ENCODE data around the gene SLC16A1. TPM values are rescaled to one million over a fixed set of nuclear protein-coding genes. Genes with fewer than 3 reads are reported as not detected.
"Not testable (repeated sequence)": the region's sequence is repeated elsewhere in the genome, so short reads cannot be mapped to it uniquely, and the experiment has no call there.

Gene SLC16A1
- total RNA-seq, 1 donor from 2014 or later: 130 TPM

DNA sequence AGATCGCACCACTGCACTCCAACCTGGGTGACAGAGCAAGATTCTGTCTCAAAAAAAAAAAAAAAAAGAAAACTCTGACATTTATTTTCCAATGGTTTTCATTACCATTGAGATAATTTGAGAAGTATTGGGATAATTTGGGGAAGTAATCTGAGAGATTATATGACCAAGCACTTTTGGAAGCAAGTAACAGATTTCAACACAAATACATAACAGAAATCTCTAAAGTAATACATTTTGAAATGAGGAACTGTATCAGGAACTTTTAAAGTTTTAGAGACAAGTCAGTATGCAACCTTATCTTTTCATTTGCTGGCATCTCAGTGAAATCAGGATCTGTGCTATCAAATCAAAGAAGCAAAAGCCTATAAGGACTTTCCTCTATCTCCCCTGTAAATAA lies 25.4 kb upstream of the SLC16A1 start:
- intact Hi-C loops (cut with DNase I): no loop called here
- DNase-seq: no peak
- ATAC-seq (ENCODE audit: poor library complexity): no peak

DNA sequence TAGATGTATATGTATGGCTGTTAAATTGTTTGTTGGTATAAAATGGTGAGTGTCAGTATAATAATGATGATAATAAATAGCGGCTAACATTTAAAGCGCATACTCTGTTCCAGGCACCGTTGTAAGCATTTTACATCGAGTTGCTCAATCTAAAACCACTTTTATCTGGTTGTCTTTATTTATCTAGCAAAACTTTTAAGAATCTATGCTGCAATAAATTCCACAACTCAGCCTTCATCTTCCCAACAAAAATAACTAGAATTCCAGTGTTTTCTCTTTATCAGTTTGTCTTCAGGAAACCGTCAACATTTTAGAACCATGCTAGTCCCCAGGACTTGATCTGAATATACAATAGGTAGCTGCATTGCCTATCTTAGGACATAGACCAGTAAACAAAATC lies 19.3 kb upstream of the SLC16A1 start:
- intact Hi-C loops (cut with DNase I): no loop called here
- ATAC-seq (ENCODE audit: poor library complexity): no peak

DNA sequence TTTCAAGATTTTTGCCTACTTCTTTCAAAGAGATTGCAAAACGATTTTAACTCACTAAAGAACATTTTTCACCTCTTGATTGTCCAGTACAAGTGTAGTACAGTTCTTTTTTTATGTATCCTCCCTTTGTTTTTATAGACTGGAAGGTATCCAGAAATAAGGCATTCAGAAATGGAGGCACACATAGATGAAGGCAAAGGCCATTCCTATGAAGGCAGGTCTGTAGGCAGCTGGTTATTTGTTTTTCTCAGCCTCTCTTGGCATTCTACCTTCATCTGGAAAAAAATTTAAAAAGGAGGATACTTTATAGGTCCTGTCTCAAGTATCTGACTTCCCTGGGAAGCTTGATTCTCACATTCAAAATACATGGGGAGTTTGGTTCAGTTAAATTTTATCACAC lies 18.6 kb upstream of the SLC16A1 start:
- intact Hi-C loops (cut with DNase I): no loop called here
- ATAC-seq (ENCODE audit: poor library complexity) (no peak), DNase-seq (no peak)

More for the DNA sequence above, 19.3 kb upstream of the SLC16A1 start:
- DNase-seq: no peak

DNA sequence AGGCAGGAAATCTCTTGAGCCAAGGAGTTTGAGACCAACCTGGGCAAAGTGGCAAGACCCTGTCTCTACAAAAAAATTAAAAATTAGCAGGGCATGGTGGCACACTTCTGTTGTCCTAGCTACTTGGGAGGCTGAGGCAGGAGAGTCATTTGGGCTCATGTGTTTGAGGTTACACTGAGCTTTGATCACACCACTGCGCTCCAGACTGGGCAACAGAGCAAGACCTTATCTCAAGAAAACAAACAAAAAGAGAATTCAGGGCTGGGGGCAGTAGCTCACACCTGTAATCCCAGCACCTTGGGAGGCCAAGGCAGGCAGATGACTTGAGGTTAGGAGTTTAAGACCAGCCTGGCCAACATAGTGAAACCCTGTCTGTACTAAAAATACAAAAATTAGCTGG lies 17.8 kb upstream of the SLC16A1 start:
- DNase-seq: no peak
- no peak for ATAC-seq (ENCODE audit: poor library complexity)
- intact Hi-C loops (cut with DNase I): no loop called here

DNA sequence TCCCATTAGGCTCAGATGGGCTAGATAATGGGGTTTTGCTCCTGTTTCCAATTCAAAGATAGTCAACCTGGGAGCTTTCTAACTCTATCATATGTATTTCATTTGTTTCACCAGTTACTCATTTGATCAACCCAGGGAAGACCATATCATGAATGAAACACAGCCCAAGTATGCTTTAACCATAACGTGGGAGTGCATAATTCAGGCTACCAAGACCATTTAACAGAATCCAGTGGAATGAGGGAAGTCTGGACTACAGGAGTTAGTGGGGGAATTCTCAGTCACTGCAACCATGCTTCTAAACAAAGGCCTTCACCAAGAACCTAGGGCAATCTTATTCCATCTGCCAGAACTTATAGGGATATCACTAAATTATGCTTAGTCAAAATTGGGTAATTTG lies 15.0 kb upstream of the SLC16A1 start:
- no peak for DNase-seq
- ATAC-seq (ENCODE audit: poor library complexity): no peak
- intact Hi-C loops (cut with DNase I): no loop called here

DNA sequence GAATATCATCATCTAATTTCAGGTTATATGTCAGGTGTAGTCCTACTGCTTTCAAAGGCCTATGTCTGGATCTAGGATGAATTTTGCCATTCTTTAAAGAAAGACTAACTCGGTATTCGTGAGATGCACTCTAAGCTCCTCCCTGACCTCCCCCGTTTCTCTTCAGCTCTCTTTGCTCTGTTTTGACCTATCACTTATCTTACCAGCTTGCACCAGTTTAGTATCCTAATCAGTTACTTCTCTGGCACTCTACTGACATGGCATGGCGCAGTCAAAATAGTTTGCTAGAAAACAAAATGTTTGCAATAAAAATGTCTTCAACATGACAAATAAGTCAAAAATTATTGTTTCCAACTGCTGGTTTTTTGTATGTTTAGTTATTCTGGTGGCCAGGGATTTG lies 8.4 kb upstream of the SLC16A1 start:
- intact Hi-C loops (cut with DNase I): no loop called here

DNA sequence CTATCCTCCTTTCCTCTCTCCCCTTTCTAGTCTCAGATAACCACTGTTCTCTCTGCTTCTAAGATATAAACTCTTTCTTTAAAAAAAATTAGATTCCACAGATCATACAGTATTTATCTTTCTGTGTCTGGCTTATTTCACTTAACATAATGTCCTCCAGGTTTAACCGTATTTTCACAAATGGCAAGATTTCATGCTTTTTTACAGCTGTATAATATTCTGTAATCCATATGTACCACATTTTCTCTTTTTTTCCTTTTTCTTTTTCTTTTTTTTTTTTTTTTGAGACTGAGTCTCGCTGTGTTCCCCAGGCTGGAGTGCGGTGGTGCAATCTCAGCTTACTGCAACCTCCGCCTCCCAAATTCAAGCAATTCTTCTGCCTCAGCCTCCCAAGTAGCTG lies 5.1 kb upstream of the SLC16A1 start:
- ATAC-seq (ENCODE audit: poor library complexity) (no peak), DNase-seq (no peak)
- intact Hi-C loops (cut with DNase I): no loop called here

More for the DNA sequence above, 8.4 kb upstream of the SLC16A1 start:
- DNase-seq (no peak), ATAC-seq (ENCODE audit: poor library complexity) (peak; percentile 85)

DNA sequence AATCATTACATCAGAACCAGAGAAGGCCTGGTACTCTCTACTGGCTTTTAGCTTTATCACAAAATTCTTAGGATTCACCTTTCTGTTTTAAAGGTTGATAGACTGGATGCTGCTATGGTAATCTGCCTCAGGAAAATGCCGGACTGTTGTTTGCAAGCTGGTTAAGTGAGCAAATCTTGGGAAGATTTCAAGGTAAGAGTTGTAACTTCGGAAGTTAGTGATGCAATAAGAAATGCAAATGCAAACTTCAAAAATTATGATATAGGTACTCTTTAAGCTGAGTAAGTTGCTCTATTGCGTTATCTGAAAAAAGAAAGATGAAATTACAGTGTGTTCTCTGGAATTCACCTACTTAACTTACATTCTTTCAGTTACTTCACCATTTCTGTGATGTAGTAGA lies 4.4 kb upstream of the SLC16A1 start:
- intact Hi-C loops (cut with DNase I): no loop called here
- ATAC-seq (ENCODE audit: poor library complexity) (no peak), DNase-seq (no peak)

DNA sequence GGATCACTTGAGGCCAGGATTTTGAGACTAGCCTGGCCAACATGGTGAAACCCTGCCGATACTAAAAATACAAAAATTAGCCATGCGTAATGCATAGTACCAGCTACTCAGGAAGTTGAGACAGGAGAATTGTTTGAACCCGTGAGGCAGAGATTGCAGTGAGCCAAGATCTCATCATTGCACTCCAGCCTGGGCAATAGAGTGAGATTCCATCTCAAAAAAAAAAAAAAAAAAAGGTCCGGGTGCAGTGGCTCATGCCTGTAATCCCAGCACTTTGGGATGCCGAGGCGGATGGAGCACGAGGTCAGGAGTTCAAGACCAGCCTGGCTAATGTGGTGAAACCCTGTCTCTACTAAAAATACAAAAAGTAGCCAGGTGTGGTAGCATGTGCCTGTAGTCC lies 2.2 kb upstream of the SLC16A1 start:
- intact Hi-C loops (cut with DNase I): loop anchor here (5.0 kb wide), 2 partner anchors 39 to 76 kb away; no protein-coding TSS in a partner anchor
- ATAC-seq (ENCODE audit: poor library complexity); DNase-seq: not testable (repeated sequence)

DNA sequence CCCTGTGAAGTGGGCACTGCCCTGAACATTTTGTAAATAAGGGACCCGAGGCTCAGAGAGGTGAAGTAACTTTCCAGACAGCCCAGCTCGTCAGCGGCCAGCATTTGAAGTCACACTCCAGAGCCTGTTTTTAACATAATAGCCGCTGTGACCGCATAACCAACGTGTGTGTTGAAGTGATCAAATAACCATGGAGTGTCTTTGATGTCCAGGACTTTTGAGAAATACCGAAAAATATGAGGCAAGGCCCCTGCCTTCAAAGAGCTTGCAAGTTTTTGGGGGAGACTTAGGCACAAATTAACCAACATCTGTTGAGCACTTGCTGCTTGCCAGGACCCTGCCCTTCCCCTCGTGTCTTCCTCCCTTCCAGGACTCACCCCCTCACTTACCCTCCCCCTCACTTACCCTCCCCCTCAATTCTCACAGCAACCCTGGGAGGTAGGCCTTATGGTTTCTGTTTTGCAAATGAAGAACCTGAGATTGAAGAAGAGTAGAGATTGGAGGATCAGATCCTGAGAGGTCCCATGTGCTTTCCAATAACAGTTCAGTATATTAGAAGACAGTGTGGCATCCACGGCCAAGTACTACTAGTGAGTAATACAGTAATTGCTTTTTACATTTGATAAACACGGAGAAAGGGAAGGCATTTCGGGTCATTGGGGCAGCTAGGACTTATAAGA lies 1.3 kb upstream of the SLC16A1 start:
- DNase-seq (no peak), ATAC-seq (ENCODE audit: poor library complexity) (peak; percentile 5)
- intact Hi-C loops (cut with DNase I): loop anchor here (5.0 kb wide), 2 partner anchors 40 to 75 kb away; no protein-coding TSS in a partner anchor

DNA sequence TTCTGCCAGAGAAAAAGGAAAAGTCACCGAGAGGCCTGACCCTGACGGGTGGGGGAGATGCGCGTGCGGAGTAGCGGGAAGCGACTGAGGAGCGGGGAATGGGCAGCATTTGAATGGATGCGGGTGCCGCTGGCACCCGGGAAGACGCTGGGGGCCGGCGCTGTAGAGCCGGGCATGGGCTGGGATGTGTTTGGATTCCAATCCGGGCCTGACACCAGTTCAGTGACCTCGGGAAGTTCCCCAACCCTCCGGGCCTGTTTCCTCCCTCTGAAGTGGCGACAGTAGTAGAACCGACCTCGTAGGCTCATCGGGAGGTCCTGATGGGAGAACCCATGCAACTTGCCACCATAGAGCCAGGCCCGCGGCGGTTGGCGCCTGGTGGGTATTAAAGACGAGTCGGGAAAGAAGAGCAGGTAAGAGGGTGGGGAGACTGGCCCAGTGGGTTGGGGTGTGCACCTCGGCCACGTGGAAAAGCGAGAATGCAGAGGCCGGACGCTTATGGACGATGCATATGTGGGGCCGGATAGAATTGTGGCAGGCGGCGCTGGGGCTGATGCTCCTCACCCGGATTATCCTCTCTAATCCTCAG lies 642 bp upstream of the SLC16A1 start:
- peak; percentile 21 for ATAC-seq (ENCODE audit: poor library complexity)
- intact Hi-C loops (cut with DNase I): loop anchor here (5.0 kb wide), 2 partner anchors 41 to 74 kb away; no protein-coding TSS in a partner anchor
- DNase-seq: no peak

DNA sequence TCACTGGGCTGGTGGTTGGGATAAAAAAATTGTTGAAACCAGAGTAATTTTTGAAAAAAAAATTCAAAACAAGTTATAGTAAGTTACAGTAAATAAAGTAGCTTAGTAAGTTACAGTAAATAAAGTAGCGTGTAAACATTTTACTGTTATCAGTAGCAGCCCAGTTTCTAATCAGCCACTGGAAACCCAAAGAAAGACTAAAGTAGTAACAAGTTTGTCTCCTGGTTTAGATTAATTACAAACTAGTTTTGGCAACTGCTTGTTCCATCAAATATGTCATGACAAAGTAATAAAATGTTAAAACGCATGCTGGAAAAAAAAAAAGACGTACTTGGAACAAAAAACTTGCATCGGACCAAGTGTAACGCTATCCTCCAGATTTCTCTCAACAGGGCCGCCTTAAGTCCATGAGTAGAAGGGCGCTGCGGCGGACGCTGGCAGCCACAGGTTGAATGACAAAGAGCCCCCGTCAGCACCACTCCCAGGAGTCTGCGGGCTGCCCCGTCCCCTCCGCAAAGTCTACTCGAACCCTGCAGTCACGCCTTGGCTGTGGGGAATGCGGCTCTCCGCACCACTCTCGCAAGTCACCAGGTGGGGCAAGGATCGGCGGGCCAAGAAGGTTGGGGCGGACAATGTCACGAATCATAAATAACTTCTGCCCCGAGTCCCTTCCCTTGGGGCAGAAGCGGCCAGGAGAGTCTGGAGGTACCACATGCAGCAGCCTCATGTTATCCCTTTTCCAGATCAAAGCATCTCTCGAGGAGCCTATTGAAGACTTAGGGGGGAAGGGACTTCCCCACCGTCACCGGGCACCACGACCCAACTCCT lies 837 bp downstream of the SLC16A1 start:
- intact Hi-C loops (cut with DNase I): loop anchor here (5.0 kb wide), 2 partner anchors 42 to 73 kb away; no protein-coding TSS in a partner anchor
- DNase-seq (peak; percentile 75), ATAC-seq (ENCODE audit: poor library complexity) (peak; percentile 38)

DNA sequence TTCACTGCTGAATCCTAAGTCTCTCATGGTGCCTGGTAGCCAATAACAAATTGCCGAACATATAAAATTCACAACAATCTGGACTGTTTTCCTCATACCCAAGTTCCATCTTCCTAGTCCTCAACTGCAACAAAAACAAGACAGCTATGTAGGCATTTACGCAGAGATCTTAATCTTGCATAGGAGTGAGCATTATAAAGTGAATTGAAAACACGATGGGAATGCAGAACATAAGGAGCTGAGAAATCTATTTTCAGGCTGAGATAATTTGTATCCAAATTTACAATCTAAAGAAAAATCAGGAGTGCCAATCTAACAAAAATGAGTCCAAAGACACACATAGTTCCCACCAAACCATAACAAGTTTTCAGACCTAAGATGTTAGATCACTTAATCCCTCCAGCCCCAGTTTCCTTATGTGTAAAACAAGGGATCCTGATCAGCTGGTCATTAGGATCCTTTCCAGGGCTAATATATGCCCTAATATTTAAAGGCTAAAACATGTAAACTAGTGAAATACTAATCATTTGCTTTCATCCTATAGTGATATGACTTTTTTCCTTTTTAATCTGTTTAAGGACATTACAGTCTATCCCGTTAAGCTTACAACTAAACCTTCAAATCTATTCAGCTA lies 1.9 kb downstream of the SLC16A1 start:
- intact Hi-C loops (cut with DNase I): no loop called here
- DNase-seq: no peak
- ATAC-seq (ENCODE audit: poor library complexity): no peak

DNA sequence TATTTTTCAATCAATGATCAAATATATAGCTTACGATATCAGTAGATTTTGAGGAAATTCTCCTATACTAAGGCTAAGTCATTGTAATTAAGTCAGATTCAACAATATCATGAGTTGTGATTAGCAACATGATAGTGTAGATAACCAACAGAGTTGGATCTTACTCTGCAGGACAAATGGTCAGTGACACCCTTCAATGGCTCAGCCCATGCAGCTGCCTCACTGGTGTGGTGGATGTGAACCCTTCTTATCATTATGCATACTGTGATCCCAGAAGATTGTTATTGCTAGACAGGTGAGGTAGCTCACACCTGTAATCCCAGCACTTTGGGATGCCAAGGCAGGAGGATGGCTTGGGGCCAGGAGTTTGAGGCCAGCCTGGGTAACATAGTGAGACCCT lies 5.6 kb downstream of the SLC16A1 start:
- no peak for DNase-seq
- intact Hi-C loops (cut with DNase I): no loop called here
- ATAC-seq (ENCODE audit: poor library complexity): no peak

DNA sequence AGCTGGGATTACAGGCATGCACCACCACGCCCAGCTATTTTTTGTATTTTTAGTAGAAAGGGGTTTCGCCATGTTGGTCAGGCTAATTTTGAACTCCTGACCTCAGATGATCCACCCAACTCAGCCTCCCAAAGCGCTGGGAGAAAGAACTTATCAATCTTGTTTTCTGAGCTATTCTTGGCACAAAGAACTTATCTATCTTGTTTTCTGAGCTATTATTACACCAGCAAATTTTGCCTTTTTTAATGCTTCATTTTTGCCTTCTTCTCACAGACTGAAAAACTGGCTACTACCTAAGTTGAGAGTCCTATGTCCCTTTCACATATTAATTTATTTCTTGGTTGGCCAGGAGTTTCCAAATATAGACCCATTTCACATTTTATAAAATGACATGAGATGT lies 9.3 kb downstream of the SLC16A1 start:
- intact Hi-C loops (cut with DNase I): no loop called here
- no peak for ATAC-seq (ENCODE audit: poor library complexity)
- no peak for DNase-seq

DNA sequence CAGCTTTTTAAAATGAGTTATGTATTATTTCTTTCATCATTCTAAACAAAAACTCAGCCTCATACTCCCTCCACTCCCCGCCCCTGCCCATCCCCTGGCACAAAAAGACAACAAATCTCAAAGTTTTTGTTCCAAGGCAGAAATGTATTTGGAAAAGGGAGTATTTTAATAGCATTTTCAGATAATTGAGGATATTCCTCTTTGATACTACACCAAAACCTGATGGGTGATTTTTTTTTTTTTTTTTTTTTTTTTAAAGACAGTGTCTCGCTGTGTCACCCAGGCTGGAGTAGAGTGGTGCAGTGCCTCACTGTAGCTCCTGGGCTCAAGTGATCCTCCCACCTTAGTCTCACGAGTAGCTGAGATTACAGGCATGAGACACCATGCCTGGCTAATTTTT lies 16.2 kb downstream of the SLC16A1 start:
- DNase-seq: no peak
- intact Hi-C loops (cut with DNase I): no loop called here
- no peak for ATAC-seq (ENCODE audit: poor library complexity)

DNA sequence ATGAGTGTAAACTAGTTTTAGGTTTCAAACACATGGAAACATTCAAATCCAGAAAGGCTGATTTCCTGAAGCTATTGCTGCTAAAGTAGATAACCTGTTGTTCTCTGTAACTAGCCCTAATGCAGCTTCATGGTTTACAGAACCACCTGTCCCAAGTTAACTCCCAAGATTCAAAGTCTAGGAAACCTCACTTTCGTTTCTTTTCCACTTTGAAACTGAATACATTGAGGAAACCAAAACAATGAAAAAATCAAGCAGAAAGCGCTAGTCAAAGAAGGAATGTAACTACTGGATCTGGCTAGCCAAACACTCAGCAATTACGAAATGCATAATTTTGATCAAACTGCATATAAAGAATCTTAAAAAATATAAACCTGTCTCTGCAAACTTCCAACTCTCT lies 17.8 kb downstream of the SLC16A1 start:
- ATAC-seq (ENCODE audit: poor library complexity): no peak
- intact Hi-C loops (cut with DNase I): no loop called here
- no peak for DNase-seq

DNA sequence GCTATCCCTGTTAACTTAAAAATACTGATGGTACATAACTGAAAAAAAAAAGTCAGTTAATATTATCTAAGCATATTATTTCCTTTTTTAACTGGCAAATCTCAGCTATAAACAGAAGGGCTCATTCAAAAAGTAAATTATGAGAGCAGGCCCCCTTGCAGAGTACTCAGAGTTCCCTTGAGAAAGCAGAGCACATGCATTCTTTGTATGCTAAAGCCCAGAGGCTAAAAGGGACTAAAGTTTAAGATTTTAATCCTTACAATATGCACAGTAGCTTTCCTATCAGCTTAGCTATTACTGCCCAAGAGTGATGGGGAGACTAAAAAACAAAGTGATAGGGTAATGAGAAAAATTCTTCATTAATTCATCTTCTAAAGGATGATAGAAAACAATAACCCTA lies 18.5 kb downstream of the SLC16A1 start:
- ATAC-seq (ENCODE audit: poor library complexity) (no peak), DNase-seq (no peak)
- intact Hi-C loops (cut with DNase I): no loop called here

DNA sequence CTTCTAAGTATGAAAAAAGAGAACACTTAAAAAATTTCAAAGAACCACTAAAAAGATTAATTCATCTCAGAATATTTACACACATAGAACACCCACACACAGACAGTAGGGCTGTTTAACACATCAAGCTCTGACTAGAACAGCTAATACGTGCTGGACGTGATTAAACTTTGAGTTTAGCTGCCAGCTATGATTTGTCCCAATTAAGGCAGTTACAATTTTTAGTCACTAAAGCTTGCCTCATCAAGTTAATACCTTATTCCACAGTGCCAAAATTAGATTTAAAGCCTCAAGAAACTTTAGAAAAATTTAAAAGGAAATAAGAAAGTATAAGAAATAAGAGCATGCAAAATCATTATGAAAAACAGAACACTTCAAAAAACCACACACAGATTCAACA lies 18.9 kb downstream of the SLC16A1 start:
- ATAC-seq (ENCODE audit: poor library complexity) (peak; percentile 68), DNase-seq (no peak)
- intact Hi-C loops (cut with DNase I): no loop called here
